Measurements from ENCODE around the gene HYAL3. TPM values are rescaled to one million over a fixed set of nuclear protein-coding genes. Genes with fewer than 3 reads are reported as not detected.

HYAL3 gene
- total and polyA plus RNA-seq, 2 experiments from 2014 or later = 2.4 to 7.1 TPM

DNA sequence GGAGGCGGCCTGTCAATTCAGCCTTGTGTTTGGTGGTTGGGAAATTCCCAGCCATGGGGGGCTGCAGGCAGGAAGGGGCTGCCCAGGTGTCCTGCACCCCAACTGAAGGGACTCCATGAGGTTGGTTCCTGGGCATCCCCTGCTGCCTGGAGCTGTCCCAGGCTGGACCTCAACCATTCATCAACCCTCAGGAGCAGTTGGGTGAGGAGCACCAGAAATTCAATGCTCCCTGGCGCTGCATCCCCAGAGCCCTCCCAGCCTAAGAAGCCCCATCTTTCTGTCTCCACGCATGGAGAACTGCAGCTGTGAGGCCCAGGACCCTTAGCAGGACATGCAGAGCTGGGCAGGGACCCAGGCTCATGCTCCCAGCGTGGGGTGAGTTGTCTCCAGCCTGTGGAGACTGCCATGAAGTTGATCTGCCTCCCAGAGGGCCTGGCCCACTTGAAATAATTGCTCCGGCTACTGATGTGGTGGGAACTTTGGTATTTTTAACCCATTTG is 38.2 kb downstream of the HYAL3 start (continued):
- TF ChIP-seq, protein P1, sequence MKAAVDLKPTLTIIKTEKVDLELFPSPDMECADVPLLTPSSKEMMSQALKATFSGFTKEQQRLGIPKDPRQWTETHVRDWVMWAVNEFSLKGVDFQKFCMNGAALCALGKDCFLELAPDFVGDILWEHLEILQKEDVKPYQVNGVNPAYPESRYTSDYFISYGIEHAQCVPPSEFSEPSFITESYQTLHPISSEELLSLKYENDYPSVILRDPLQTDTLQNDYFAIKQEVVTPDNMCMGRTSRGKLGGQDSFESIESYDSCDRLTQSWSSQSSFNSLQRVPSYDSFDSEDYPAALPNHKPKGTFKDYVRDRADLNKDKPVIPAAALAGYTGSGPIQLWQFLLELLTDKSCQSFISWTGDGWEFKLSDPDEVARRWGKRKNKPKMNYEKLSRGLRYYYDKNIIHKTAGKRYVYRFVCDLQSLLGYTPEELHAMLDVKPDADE (IDR thresholded peaks at IDR 0.05) = no peak
- no peak for TF ChIP-seq CREB1 (CRISPR knock-in tag; IDR thresholded peaks at IDR 0.05; ENCODE audit: low read depth)
- no peak for TF ChIP-seq ZNF331 (CRISPR knock-in tag; IDR thresholded peaks at IDR 0.05; ENCODE audit: low read depth)
- TF ChIP-seq, protein P2, sequence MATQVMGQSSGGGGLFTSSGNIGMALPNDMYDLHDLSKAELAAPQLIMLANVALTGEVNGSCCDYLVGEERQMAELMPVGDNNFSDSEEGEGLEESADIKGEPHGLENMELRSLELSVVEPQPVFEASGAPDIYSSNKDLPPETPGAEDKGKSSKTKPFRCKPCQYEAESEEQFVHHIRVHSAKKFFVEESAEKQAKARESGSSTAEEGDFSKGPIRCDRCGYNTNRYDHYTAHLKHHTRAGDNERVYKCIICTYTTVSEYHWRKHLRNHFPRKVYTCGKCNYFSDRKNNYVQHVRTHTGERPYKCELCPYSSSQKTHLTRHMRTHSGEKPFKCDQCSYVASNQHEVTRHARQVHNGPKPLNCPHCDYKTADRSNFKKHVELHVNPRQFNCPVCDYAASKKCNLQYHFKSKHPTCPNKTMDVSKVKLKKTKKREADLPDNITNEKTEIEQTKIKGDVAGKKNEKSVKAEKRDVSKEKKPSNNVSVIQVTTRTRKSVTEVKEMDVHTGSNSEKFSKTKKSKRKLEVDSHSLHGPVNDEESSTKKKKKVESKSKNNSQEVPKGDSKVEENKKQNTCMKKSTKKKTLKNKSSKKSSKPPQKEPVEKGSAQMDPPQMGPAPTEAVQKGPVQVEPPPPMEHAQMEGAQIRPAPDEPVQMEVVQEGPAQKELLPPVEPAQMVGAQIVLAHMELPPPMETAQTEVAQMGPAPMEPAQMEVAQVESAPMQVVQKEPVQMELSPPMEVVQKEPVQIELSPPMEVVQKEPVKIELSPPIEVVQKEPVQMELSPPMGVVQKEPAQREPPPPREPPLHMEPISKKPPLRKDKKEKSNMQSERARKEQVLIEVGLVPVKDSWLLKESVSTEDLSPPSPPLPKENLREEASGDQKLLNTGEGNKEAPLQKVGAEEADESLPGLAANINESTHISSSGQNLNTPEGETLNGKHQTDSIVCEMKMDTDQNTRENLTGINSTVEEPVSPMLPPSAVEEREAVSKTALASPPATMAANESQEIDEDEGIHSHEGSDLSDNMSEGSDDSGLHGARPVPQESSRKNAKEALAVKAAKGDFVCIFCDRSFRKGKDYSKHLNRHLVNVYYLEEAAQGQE (IDR thresholded peaks at IDR 0.05; ENCODE audit: unreplicated experiment) = no peak
- TF ChIP-seq EZH2phosphoT487 (IDR thresholded peaks at IDR 0.05; ENCODE audit: unreplicated experiment) = no peak
- TF ChIP-seq STAT1 (IDR thresholded peaks at IDR 0.05; ENCODE audit: unreplicated experiment) = no peak

DNA sequence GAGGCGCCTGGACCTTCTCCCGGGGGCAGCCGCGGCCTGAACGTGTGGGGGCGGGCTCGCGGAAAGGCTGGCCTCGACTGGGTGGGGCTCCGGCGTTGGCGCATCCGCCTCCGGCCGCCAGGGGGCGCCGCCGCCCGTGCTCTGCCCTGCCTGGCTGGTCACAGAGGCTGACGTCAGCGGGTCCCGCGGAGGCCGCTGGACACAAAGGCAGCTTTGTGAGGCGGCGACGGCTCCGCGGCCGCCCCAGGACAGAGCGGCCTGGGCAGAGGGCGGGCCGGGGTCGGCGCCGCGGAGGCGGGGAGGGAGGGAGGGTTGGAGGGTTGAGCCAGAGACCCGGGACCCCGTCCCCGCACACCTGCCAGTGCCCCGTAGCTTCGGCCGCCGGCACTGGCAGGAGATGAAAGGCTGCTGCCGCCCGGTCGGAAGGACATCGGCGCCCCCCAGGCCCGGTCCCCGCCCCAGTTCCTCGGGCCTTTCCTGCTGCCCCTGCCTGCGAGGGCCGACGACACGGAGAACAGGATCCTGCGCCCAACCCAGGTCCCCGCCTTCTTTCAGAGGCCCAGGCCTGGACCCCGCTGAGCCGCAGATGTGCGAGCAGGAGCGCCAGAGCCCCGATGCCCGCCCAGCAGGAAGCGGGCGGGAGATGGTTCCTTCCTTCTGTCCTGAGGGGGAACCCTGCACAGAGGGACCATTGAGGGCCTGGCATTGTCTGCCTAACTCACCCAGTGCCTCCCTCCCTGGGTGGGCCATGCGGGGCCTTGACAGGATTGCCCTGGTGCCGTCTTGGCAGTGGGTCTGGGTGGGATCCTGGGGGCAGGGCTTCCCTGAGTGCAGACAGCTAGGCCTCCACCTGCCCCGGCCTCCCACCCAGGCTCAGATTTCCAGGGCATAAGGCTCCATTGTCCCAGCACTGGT is 38.9 kb downstream of the HYAL3 start:
- Histone ChIP-seq H3K4me2 (peak overlapping the region; percentile 83), H3K36me3 (ENCODE audit: insufficient read depth) (peaks cover 14% of the 10 kb centered on the region), H4K20me1 (replicated peaks; ENCODE audit: insufficient read depth) (no peaks in the 10 kb centered on the region; the same call in 1 of the 2 replicates), H3K4me3 (peak overlapping the region; percentile 77), H3K79me2 (replicated peaks; ENCODE audit: insufficient read depth) (no peaks in the 10 kb centered on the region), H3F3A (replicated peaks; ENCODE audit: low read depth) (peaks cover 30% of the 10 kb centered on the region), H3K27me3 (ENCODE audit: insufficient read depth) (no peaks in the 10 kb centered on the region), H3K4me1 (ENCODE audit: insufficient read depth) (peaks cover 26% of the 10 kb centered on the region), H2AFZ (no peak overlapping the region), H3K27ac (ENCODE audit: low read depth) (peak overlapping the region; percentile 94), H3K9me2 (ENCODE audit: insufficient read depth) (no peaks in the 10 kb centered on the region)
- Mint-ChIP-seq H3K36me3 (ENCODE audit: low read depth) (peaks cover 37% of the 10 kb centered on the region), H3K4me1 (peaks cover 39% of the 10 kb centered on the region), H3K27me3 (ENCODE audit: insufficient read depth, low read depth, poor library complexity) (peaks cover 26% of the 10 kb centered on the region), H3K9me3 (no peaks in the 10 kb centered on the region), H3K4me3 (peak overlapping the region; percentile 70), H3K27ac (no peak overlapping the region)
- peak; percentile 57 for ATAC-seq
- DNase-seq (ENCODE audit: low spot score) = peak; percentile 93
- TF ChIP-seq POLR2AphosphoS5 (IDR thresholded peaks at IDR 0.05; ENCODE audit: low read depth) (peak; percentile 61; the same call in 1 of the 2 replicates), ZNF114 (CRISPR knock-in tag; IDR thresholded peaks at IDR 0.05) (no peak), EZH2phosphoT487 (IDR thresholded peaks at IDR 0.05; ENCODE audit: unreplicated experiment) (no peak), ZNF331 (CRISPR knock-in tag; IDR thresholded peaks at IDR 0.05; ENCODE audit: low read depth) (no peak), CREB1 (CRISPR knock-in tag; IDR thresholded peaks at IDR 0.05; ENCODE audit: low read depth) (peak; percentile 91)
- TF ChIP-seq, protein P1 (IDR thresholded peaks at IDR 0.05) = no peak
- TF ChIP-seq, protein P2 (IDR thresholded peaks at IDR 0.05; ENCODE audit: unreplicated experiment) = peak; percentile 10
- TF ChIP-seq, protein P3, sequence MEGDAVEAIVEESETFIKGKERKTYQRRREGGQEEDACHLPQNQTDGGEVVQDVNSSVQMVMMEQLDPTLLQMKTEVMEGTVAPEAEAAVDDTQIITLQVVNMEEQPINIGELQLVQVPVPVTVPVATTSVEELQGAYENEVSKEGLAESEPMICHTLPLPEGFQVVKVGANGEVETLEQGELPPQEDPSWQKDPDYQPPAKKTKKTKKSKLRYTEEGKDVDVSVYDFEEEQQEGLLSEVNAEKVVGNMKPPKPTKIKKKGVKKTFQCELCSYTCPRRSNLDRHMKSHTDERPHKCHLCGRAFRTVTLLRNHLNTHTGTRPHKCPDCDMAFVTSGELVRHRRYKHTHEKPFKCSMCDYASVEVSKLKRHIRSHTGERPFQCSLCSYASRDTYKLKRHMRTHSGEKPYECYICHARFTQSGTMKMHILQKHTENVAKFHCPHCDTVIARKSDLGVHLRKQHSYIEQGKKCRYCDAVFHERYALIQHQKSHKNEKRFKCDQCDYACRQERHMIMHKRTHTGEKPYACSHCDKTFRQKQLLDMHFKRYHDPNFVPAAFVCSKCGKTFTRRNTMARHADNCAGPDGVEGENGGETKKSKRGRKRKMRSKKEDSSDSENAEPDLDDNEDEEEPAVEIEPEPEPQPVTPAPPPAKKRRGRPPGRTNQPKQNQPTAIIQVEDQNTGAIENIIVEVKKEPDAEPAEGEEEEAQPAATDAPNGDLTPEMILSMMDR (conservative IDR thresholded peaks at IDR 0.05; ENCODE audit: low read depth in 2 of 2) = peak; percentile 71 to 99

All from GM23338 (cell line).